ENCODE measurements around the gene OIT3.

Gene OIT3

GRCh38 chr10:72979709-72980108, 86.2 kb downstream of the OIT3 start:
- TF ChIP-seq CTCF (IDR thresholded peaks at IDR 0.05): no peak

GRCh38 chr10:72980348-72980747, 86.8 kb downstream of the OIT3 start:
- no peak for DNase-seq (ENCODE audit: low spot score)
- no peak overlapping the region for H3K27ac ChIP-seq
- H3K4me3 ChIP-seq: no peak overlapping the region
- no peak for TF ChIP-seq CTCF (IDR thresholded peaks at IDR 0.05)

More at GRCh38 chr10:72979709-72980108, 86.2 kb downstream of the OIT3 start:
- no peak overlapping the region for H3K27ac ChIP-seq
- DNase-seq (ENCODE audit: low spot score): no peak
- no peak overlapping the region for H3K4me3 ChIP-seq

GRCh38 chr10:72981028-72981881, 87.7 kb downstream of the OIT3 start:
- no peak for DNase-seq (ENCODE audit: low spot score)
- TF ChIP-seq CTCF (IDR thresholded peaks at IDR 0.05): no peak
- no peak overlapping the region for H3K27ac ChIP-seq
- H3K4me3 ChIP-seq: no peak overlapping the region

- DNase-seq (ENCODE audit: low spot score): no peak
- no peak for TF ChIP-seq CTCF (IDR thresholded peaks at IDR 0.05)
- Histone ChIP-seq H3K4me3 (no peak overlapping the region), H3K27ac (no peak overlapping the region)
Observed at GRCh38 chr10:72981882-72982529, 88.5 kb downstream of the OIT3 start.

All from coronary artery (tissue), 2 donors.